ENCODE measurements around the gene CFAP77. TPM values are rescaled to one million over a fixed set of nuclear protein-coding genes. Genes with fewer than 3 reads are reported as not detected.
A peak's percentile ranks its signal among the peaks of the same experiment; 100 is the strongest.

Gene CFAP77
- total RNA-seq, 1 experiment from 2014 or later, result not detected

- in situ Hi-C loops (cut with HindIII; ENCODE audit: low pct_unique_long_range_greater_than_20kb, low sequenced_read_pairs), result no loop called here
- DNase-seq (ENCODE audit: low read depth, low spot score), result no peak
These were observed 115.5 kb downstream of the CFAP77 start for GRCh38 chr9:132525308-132526023.

- in situ Hi-C loops (cut with HindIII; ENCODE audit: low pct_unique_long_range_greater_than_20kb, low sequenced_read_pairs), result no loop called here
- DNase-seq (ENCODE audit: low read depth, low spot score), result peak; percentile 21
These were observed 121.2 kb downstream of the CFAP77 start for GRCh38 chr9:132531195-132531594.

GRCh38 chr9:132531710-132532570, 121.9 kb downstream of the CFAP77 start:
- no peak for DNase-seq (ENCODE audit: low read depth, low spot score)
- in situ Hi-C loops (cut with HindIII; ENCODE audit: low pct_unique_long_range_greater_than_20kb, low sequenced_read_pairs), result no loop called here

- in situ Hi-C loops (cut with HindIII; ENCODE audit: low pct_unique_long_range_greater_than_20kb, low sequenced_read_pairs), result no loop called here
- no peak for DNase-seq (ENCODE audit: low read depth, low spot score)
These were observed 124.8 kb downstream of the CFAP77 start for GRCh38 chr9:132534832-132535231.

GRCh38 chr9:132536124-132536523, 126.1 kb downstream of the CFAP77 start:
- DNase-seq (ENCODE audit: low read depth, low spot score), result no peak
- in situ Hi-C loops (cut with HindIII; ENCODE audit: low pct_unique_long_range_greater_than_20kb, low sequenced_read_pairs), result no loop called here

GRCh38 chr9:132537352-132537751, 127.3 kb downstream of the CFAP77 start:
- DNase-seq (ENCODE audit: low read depth, low spot score), result no peak
- in situ Hi-C loops (cut with HindIII; ENCODE audit: low pct_unique_long_range_greater_than_20kb, low sequenced_read_pairs), result no loop called here

GRCh38 chr9:132538071-132538470, 128.1 kb downstream of the CFAP77 start:
- no peak for DNase-seq (ENCODE audit: low read depth, low spot score)
- in situ Hi-C loops (cut with HindIII; ENCODE audit: low pct_unique_long_range_greater_than_20kb, low sequenced_read_pairs), result no loop called here

GRCh38 chr9:132539096-132539495, 129.1 kb downstream of the CFAP77 start:
- no peak for DNase-seq (ENCODE audit: low read depth, low spot score)
- in situ Hi-C loops (cut with HindIII; ENCODE audit: low pct_unique_long_range_greater_than_20kb, low sequenced_read_pairs), result no loop called here

- in situ Hi-C loops (cut with HindIII; ENCODE audit: low pct_unique_long_range_greater_than_20kb, low sequenced_read_pairs), result no loop called here
- DNase-seq (ENCODE audit: low read depth, low spot score), result no peak
These were observed 131.0 kb downstream of the CFAP77 start for GRCh38 chr9:132541051-132541450.

GRCh38 chr9:132541870-132542830, 132.1 kb downstream of the CFAP77 start:
- no peak for DNase-seq (ENCODE audit: low read depth, low spot score)
- in situ Hi-C loops (cut with HindIII; ENCODE audit: low pct_unique_long_range_greater_than_20kb, low sequenced_read_pairs), result no loop called here

GRCh38 chr9:132543251-132543650, 133.2 kb downstream of the CFAP77 start:
- no peak for DNase-seq (ENCODE audit: low read depth, low spot score)
- in situ Hi-C loops (cut with HindIII; ENCODE audit: low pct_unique_long_range_greater_than_20kb, low sequenced_read_pairs), result no loop called here

GRCh38 chr9:132543960-132544359, 133.9 kb downstream of the CFAP77 start:
- DNase-seq (ENCODE audit: low read depth, low spot score), result no peak
- in situ Hi-C loops (cut with HindIII; ENCODE audit: low pct_unique_long_range_greater_than_20kb, low sequenced_read_pairs), result no loop called here

GRCh38 chr9:132545578-132545977, 135.6 kb downstream of the CFAP77 start:
- in situ Hi-C loops (cut with HindIII; ENCODE audit: low pct_unique_long_range_greater_than_20kb, low sequenced_read_pairs), result no loop called here
- no peak for DNase-seq (ENCODE audit: low read depth, low spot score)

GRCh38 chr9:132546148-132547051, 136.4 kb downstream of the CFAP77 start:
- no peak for DNase-seq (ENCODE audit: low read depth, low spot score)
- in situ Hi-C loops (cut with HindIII; ENCODE audit: low pct_unique_long_range_greater_than_20kb, low sequenced_read_pairs), result no loop called here

GRCh38 chr9:132547052-132547431, 137.0 kb downstream of the CFAP77 start:
- in situ Hi-C loops (cut with HindIII; ENCODE audit: low pct_unique_long_range_greater_than_20kb, low sequenced_read_pairs), result no loop called here
- DNase-seq (ENCODE audit: low read depth, low spot score), result no peak

GRCh38 chr9:132547436-132547835, 137.4 kb downstream of the CFAP77 start:
- DNase-seq (ENCODE audit: low read depth, low spot score), result no peak
- in situ Hi-C loops (cut with HindIII; ENCODE audit: low pct_unique_long_range_greater_than_20kb, low sequenced_read_pairs), result no loop called here
